SU-DHL-6 (cell line): ENCODE measurements around the gene NR5A2.

Experiments used
- EZH2phosphoT487 ChIP-seq: fragments of 200-600 bp; sonication (generic), shearing (Covaris generic); conservative IDR thresholded peaks from 2 replicates; pipeline ENCODE4 v1.6.1; 2018; ENCODE audit warnings: mild to moderate bottlenecking, antibody characterized with exemption, low read length, moderate library complexity, mixed read lengths
- TF ChIP-seq, protein P1 (sequence below): fragments of 200-600 bp; sonication (generic); IDR thresholded peaks from one replicate; pipeline ENCODE4 v1.5.1; 2017; ENCODE audit warnings: antibody characterized with exemption, mild to moderate bottlenecking, low read length, moderate library complexity; ENCODE audit not compliant: insufficient read depth, poor library complexity, severe bottlenecking

DNA sequence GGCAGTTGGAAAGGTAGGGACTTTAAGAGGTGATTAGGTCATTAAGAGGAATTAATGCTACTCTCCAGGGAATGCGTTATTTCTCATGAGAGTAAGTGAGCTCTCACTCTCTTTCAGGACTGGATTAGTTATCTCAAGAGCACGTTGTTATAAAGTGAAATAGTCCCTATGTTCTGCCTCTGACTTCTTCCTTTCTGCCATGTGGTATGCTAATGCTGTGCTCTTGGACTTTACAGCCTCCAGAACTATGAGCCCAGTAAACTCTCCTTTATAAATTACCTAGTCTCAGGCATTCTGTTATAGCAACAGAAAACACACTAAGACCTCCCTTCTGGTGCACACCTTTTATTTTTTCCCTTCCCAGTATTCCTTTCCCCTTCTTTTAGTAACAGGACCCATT is 187.8 kb downstream of the NR5A2 start:
- TF ChIP-seq, protein P1, sequence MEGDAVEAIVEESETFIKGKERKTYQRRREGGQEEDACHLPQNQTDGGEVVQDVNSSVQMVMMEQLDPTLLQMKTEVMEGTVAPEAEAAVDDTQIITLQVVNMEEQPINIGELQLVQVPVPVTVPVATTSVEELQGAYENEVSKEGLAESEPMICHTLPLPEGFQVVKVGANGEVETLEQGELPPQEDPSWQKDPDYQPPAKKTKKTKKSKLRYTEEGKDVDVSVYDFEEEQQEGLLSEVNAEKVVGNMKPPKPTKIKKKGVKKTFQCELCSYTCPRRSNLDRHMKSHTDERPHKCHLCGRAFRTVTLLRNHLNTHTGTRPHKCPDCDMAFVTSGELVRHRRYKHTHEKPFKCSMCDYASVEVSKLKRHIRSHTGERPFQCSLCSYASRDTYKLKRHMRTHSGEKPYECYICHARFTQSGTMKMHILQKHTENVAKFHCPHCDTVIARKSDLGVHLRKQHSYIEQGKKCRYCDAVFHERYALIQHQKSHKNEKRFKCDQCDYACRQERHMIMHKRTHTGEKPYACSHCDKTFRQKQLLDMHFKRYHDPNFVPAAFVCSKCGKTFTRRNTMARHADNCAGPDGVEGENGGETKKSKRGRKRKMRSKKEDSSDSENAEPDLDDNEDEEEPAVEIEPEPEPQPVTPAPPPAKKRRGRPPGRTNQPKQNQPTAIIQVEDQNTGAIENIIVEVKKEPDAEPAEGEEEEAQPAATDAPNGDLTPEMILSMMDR = no peak
- no peak for TF ChIP-seq EZH2phosphoT487
